Erythroblast (primary cell): Measurements from ENCODE around the gene PYY.

ENCODE experiments used
- GATA1 ChIP-seq: IDR thresholded peaks from 2 replicates; pipeline ENCODE4 v1.6.1; 2011; ENCODE audit warnings: low read depth, mild to moderate bottlenecking, control low read depth, low read length, moderate library complexity
- POLR2A ChIP-seq: IDR thresholded peaks from 2 replicates; pipeline ENCODE4 v1.6.1; 2011; ENCODE audit warnings: mild to moderate bottlenecking, low read length

- no peak for TF ChIP-seq POLR2A
- no peak for TF ChIP-seq GATA1
Observed at GRCh38 chr17:43912635-43913304, 41.0 kb downstream of the PYY start.
